Fibroblast of pulmonary artery (primary cell): ENCODE results near the gene PLCL1.
A peak's percentile ranks its signal among the peaks of the same experiment; 100 is the strongest.

Source experiments
- DNase-seq: peaks from one replicate; pipeline ENCODE4 v3.0.0-alpha.2; 2010; ENCODE audit warnings: low read depth
- H3K4me3 ChIP-seq: replicated peaks from 2 replicates; pipeline ENCODE4 v1.5.1; 2011; ENCODE audit warnings: low read depth, mild to moderate bottlenecking, control low read depth, low read length, moderate library complexity
- CTCF ChIP-seq: IDR thresholded peaks from 2 replicates; pipeline ENCODE4 v1.5.1; 2011; ENCODE audit warnings: mild to moderate bottlenecking, control low read depth, low read length, inconsistent platforms; ENCODE audit errors: missing control alignments

The PLCL1 gene

GRCh38 chr2:198137733-198138132 lies 333.3 kb downstream of the PLCL1 start:
- no peak for TF ChIP-seq CTCF
- H3K4me3 ChIP-seq = no peak overlapping the region
- no peak for DNase-seq

- DNase-seq = peak; percentile 4
- TF ChIP-seq CTCF = no peak
- H3K4me3 ChIP-seq = no peak overlapping the region
Measured at GRCh38 chr2:198141726-198142125, 337.3 kb downstream of the PLCL1 start.

- TF ChIP-seq CTCF = no peak
- no peak overlapping the region for H3K4me3 ChIP-seq
- DNase-seq = no peak
Measured at GRCh38 chr2:198143156-198143555, 338.8 kb downstream of the PLCL1 start.

- H3K4me3 ChIP-seq = no peak overlapping the region
- TF ChIP-seq CTCF = no peak
- DNase-seq = no peak
Measured at GRCh38 chr2:198143793-198144192, 339.4 kb downstream of the PLCL1 start.

- DNase-seq = no peak
- no peak overlapping the region for H3K4me3 ChIP-seq
- no peak for TF ChIP-seq CTCF
Measured at GRCh38 chr2:198144660-198145059, 340.3 kb downstream of the PLCL1 start.

GRCh38 chr2:198146346-198146940 lies 342.1 kb downstream of the PLCL1 start:
- no peak for TF ChIP-seq CTCF
- DNase-seq = no peak
- no peak overlapping the region for H3K4me3 ChIP-seq

- H3K4me3 ChIP-seq = no peak overlapping the region
- no peak for DNase-seq
- no peak for TF ChIP-seq CTCF
Measured at GRCh38 chr2:198157314-198157713, 352.9 kb downstream of the PLCL1 start.
